ENCODE data around the gene USP49. TPM values are rescaled to one million over a fixed set of nuclear protein-coding genes. Genes with fewer than 3 reads are reported as not detected.
A peak's percentile ranks its signal among the peaks of the same experiment; 100 is the strongest.

USP49 gene
- total and polyA plus RNA-seq, 2 of the 13 experiments (the other 11 are each of a cell fraction or from before 2014, with no cell fraction given), result 2.9 to 4.3 TPM

DNA sequence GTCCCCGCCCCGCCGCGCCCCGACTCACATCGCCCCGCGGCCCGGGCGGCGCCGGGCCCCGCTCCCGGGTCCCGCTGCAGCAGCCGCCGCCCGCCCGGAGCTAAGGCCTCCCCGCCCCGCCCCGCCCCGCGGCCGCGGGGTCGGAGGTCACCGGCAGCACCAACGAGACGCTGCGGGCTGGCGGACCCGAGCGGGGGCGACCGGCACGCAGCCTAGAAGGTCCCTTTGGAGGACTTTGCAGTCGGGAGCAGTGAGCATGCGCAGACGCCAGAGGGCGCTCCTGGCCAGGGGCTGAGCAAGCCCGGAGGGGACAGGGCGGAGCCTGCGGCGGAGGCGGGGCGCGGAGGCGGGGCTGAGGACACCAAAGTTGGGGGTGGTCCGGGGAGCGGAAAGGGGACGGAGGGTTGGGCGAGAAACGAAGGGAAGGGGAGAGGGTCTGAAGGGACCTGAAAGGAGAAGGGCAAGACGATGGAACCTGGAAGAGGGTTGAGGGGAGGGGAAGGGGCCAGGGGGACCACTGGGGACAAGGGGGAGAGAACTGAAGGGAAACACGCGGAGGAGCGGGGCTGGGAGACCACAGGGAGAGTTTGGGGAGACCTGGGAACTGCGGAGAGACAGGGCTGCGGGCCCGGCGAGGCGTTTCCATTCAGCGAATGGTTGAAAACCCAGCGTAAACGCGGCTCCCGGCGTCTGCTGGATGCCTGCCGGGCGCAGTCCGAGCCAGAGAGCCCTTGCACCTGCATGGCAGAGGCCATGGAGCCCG lies 115.2 kb downstream of the USP49 start, which contains the start of gene FRS3 (continued):
- TF ChIP-seq, protein P1, sequence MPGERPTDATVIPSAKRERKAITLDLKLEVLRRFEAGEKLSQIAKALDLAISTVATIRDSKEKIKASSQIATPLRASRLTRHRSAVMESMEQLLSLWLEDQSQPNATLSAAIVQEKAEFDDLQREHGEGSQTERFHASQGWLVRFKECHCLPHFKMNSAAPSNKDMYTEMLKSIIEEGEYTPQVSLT (CRISPR knock-in tag; IDR thresholded peaks at IDR 0.05; ENCODE audit: borderline replicate concordance, low read depth), result no peak; the same call in 1 of the 2 replicates
- TF ChIP-seq MBNL3 (CRISPR knock-in tag; conservative IDR thresholded peaks at IDR 0.05), result no peak
- no peak for TF ChIP-seq CHD4 (IDR thresholded peaks at IDR 0.05; ENCODE audit: borderline replicate concordance, low read length)
- TF ChIP-seq ZNF460 (CRISPR knock-in tag; IDR thresholded peaks at IDR 0.05; ENCODE audit: borderline replicate concordance), result no peak; the same call in 1 of the 2 replicates
- peak; percentile 74; the same call in 1 of the 2 replicates for TF ChIP-seq RXRB (CRISPR knock-in tag; IDR thresholded peaks at IDR 0.05; ENCODE audit: borderline replicate concordance)
- TF ChIP-seq ZNF484 (CRISPR knock-in tag; IDR thresholded peaks at IDR 0.05; ENCODE audit: borderline replicate concordance, low read depth), result no peak
- TF ChIP-seq ZBTB8A (CRISPR knock-in tag; IDR thresholded peaks at IDR 0.05; ENCODE audit: borderline replicate concordance, low read depth), result no peak
- TF ChIP-seq, protein P2, sequence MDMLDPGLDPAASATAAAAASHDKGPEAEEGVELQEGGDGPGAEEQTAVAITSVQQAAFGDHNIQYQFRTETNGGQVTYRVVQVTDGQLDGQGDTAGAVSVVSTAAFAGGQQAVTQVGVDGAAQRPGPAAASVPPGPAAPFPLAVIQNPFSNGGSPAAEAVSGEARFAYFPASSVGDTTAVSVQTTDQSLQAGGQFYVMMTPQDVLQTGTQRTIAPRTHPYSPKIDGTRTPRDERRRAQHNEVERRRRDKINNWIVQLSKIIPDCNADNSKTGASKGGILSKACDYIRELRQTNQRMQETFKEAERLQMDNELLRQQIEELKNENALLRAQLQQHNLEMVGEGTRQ (IDR thresholded peaks at IDR 0.05; ENCODE audit: low read depth, low read length), result no peak
- TF ChIP-seq, protein P2 (CRISPR knock-in tag; IDR thresholded peaks at IDR 0.05; ENCODE audit: borderline replicate concordance), result peak; percentile 28; the same call in 1 of the 2 replicates
- TF ChIP-seq, protein P3, sequence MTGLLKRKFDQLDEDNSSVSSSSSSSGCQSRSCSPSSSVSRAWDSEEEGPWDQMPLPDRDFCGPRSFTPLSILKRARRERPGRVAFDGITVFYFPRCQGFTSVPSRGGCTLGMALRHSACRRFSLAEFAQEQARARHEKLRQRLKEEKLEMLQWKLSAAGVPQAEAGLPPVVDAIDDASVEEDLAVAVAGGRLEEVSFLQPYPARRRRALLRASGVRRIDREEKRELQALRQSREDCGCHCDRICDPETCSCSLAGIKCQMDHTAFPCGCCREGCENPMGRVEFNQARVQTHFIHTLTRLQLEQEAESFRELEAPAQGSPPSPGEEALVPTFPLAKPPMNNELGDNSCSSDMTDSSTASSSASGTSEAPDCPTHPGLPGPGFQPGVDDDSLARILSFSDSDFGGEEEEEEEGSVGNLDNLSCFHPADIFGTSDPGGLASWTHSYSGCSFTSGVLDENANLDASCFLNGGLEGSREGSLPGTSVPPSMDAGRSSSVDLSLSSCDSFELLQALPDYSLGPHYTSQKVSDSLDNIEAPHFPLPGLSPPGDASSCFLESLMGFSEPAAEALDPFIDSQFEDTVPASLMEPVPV (CRISPR knock-in tag; IDR thresholded peaks at IDR 0.05), result no peak
- no peak for TF ChIP-seq ADNP (CRISPR knock-in tag; IDR thresholded peaks at IDR 0.05)
- TF ChIP-seq ZNF652 (CRISPR knock-in tag; IDR thresholded peaks at IDR 0.05; ENCODE audit: borderline replicate concordance, low read depth), result no peak
- TF ChIP-seq, protein P4, sequence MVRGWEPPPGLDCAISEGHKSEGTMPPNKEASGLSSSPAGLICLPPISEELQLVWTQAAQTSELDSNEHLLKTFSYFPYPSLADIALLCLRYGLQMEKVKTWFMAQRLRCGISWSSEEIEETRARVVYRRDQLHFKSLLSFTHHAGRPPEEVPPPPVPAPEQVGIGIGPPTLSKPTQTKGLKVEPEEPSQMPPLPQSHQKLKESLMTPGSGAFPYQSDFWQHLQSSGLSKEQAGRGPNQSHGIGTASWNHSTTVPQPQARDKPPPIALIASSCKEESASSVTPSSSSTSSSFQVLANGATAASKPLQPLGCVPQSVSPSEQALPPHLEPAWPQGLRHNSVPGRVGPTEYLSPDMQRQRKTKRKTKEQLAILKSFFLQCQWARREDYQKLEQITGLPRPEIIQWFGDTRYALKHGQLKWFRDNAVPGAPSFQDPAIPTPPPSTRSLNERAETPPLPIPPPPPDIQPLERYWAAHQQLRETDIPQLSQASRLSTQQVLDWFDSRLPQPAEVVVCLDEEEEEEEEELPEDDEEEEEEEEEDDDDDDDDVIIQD (CRISPR knock-in tag; IDR thresholded peaks at IDR 0.05; ENCODE audit: low read depth), result peak; percentile 77
- TF ChIP-seq ONECUT2 (CRISPR knock-in tag; IDR thresholded peaks at IDR 0.05), result no peak
- TF ChIP-seq, protein P5, sequence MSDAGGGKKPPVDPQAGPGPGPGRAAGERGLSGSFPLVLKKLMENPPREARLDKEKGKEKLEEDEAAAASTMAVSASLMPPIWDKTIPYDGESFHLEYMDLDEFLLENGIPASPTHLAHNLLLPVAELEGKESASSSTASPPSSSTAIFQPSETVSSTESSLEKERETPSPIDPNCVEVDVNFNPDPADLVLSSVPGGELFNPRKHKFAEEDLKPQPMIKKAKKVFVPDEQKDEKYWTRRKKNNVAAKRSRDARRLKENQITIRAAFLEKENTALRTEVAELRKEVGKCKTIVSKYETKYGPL (CRISPR knock-in tag; IDR thresholded peaks at IDR 0.05), result no peak
- TF ChIP-seq PHF5A (CRISPR knock-in tag; IDR thresholded peaks at IDR 0.05; ENCODE audit: low read depth, unreplicated experiment), result peak; percentile 69
- no peak for TF ChIP-seq PLRG1 (conservative IDR thresholded peaks at IDR 0.05)
- TF ChIP-seq YEATS4 (CRISPR knock-in tag; IDR thresholded peaks at IDR 0.05; ENCODE audit: borderline replicate concordance), result peak; percentile 84; the same call in 1 of the 2 replicates
- no peak for TF ChIP-seq SNAI1 (CRISPR knock-in tag; IDR thresholded peaks at IDR 0.05; ENCODE audit: borderline replicate concordance)
- peak; percentile 51 for TF ChIP-seq HNRNPH1 (optimal IDR thresholded peaks at IDR 0.05; ENCODE audit: low read depth, low read length)
- peak; percentile 74; the same call in 1 of the 2 replicates for TF ChIP-seq ZNF546 (CRISPR knock-in tag; conservative IDR thresholded peaks at IDR 0.05)
